Sigmoid colon (tissue), 7 donors: Measurements from ENCODE around the gene PTRH1. TPM values are rescaled to one million over a fixed set of nuclear protein-coding genes. Genes with fewer than 3 reads are reported as not detected.

Experiments
- DNase-seq: peaks from one replicate; pipeline ENCODE4 v3.0.0-alpha.2; 2019
- H3K27ac ChIP-seq, 4 donors: fragments of 200-600 bp; sonication (generic); one replicate each; pipeline ENCODE4 v1.5.1; 2016 to 2019; ENCODE audit warnings: mild to moderate bottlenecking in 1 of 4
- H3K27me3 ChIP-seq, 3 donors: fragments of 200-600 bp; sonication (generic); one replicate each; pipeline ENCODE4 v1.5.1; 2019; ENCODE audit warnings: mild to moderate bottlenecking in 1 of 3
- H3K36me3 ChIP-seq, 4 donors: fragments of 200-600 bp; sonication (generic); one replicate each; pipeline ENCODE4 v1.5.1; 2016 to 2019
- H3K4me1 ChIP-seq, 4 donors: fragments of 200-600 bp; sonication (generic); one replicate each; pipeline ENCODE4 v1.5.1; 2017 to 2019
- H3K4me3 ChIP-seq, 4 donors: fragments of 200-600 bp; sonication (generic); one replicate each; pipeline ENCODE4 v1.5.1; 2017 to 2019; ENCODE audit warnings: mild to moderate bottlenecking in 2 of 4, moderate library complexity in 1 of 4
- H3K9me3 ChIP-seq, 4 donors: fragments of 200-600 bp in 3 of 4; sonication (generic) in 3 of 4; one replicate each; pipeline versions ENCODE4 v1.5.1 to v1.6.1; 2013 to 2019
- EP300 ChIP-seq, 4 donors: sonication (generic); formaldehyde crosslinking; IDR thresholded peaks; one replicate each; pipeline ENCODE4 v1.6.1; 2017; ENCODE audit warnings: antibody characterized with exemption in 4 of 4
- POLR2A ChIP-seq, 2 donors: fragments of 450-650 bp; IDR thresholded peaks; one replicate each; pipeline ENCODE4 v1.6.1; 2016; ENCODE audit warnings: antibody characterized with exemption in 2 of 2, mild to moderate bottlenecking in 2 of 2, moderate library complexity in 2 of 2
- POLR2AphosphoS5 ChIP-seq, 4 donors: sonication (generic); formaldehyde crosslinking; IDR thresholded peaks; one replicate each; pipeline ENCODE4 v1.6.1; 2017; ENCODE audit warnings: antibody characterized with exemption in 4 of 4
- WGBS, 2 donors: extraction: QIAGEN DNeasy Blood & Tissue Kit; methylation state at CpG; one replicate each; pipeline ENCODE4 v1.1.7; 2013; 5-methylcytosine and 5-hydroxymethylcytosine counted together
- intact Hi-C: fragments of 100-400 bp; cut with DNase I; formaldehyde crosslinking; loops from one replicate; pipeline ENCODE4 v1.15.1; 2023
- polyA plus RNA-seq, 3 donors: library from polyadenylated mRNA; stranded (reverse); fragments of 200-250 nt; gene quantifications; one replicate each; pipeline ENCODE4 v1.2.3, GENCODE V29; 2013
- total RNA-seq, 4 donors: library from RNA; depleted of rRNA; stranded (reverse); fragments of >200 nt; gene quantifications; one replicate each; pipeline ENCODE4 v1.1.0, GENCODE V29; 2016
- TF ChIP-seq, protein P1 (sequence below), 4 experiments: fragments of 450-650 bp in 3 of 4; fragments of 200-600 bp in 1 of 4; IDR thresholded peaks; one replicate each; pipeline ENCODE4 v1.5.1; 2016 to 2019; ENCODE audit warnings: antibody characterized with exemption in 4 of 4, mild to moderate bottlenecking in 3 of 4, moderate library complexity in 2 of 4
- donor health status: healthy with polysubstance abuse.
- donor health status: Bipolar disorder and iron deficiency.
- donor health status: healthy.

Gene PTRH1
- total and polyA plus RNA-seq, 7 donors = 8.9 to 25.8 (median 16.3) TPM

- Histone ChIP-seq H3K4me1 (no peaks in the 10 kb centered on the region), H3K27me3 (no peaks in the 10 kb centered on the region), H3K9me3 (no peaks in the 10 kb centered on the region), H3K36me3 (peaks cover 15 to 91% (median 34%) of the 10 kb centered on the region in 4 donors), H3K27ac (no peak overlapping the region), H3K4me3 (no peak overlapping the region)
- WGBS, 2 donors = 92% methylated on average over 5 of the region's 5 CpGs
- intact Hi-C loops = no loop called here
- no peak for TF ChIP-seq POLR2AphosphoS5 (IDR thresholded peaks at IDR 0.05)
- no peak for TF ChIP-seq POLR2A (IDR thresholded peaks at IDR 0.05)
- TF ChIP-seq, protein P1, sequence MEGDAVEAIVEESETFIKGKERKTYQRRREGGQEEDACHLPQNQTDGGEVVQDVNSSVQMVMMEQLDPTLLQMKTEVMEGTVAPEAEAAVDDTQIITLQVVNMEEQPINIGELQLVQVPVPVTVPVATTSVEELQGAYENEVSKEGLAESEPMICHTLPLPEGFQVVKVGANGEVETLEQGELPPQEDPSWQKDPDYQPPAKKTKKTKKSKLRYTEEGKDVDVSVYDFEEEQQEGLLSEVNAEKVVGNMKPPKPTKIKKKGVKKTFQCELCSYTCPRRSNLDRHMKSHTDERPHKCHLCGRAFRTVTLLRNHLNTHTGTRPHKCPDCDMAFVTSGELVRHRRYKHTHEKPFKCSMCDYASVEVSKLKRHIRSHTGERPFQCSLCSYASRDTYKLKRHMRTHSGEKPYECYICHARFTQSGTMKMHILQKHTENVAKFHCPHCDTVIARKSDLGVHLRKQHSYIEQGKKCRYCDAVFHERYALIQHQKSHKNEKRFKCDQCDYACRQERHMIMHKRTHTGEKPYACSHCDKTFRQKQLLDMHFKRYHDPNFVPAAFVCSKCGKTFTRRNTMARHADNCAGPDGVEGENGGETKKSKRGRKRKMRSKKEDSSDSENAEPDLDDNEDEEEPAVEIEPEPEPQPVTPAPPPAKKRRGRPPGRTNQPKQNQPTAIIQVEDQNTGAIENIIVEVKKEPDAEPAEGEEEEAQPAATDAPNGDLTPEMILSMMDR (IDR thresholded peaks at IDR 0.05) = no peak
- no peak for TF ChIP-seq EP300 (IDR thresholded peaks at IDR 0.05)
- DNase-seq = no peak
These were observed 31.7 kb downstream of the PTRH1 start for GRCh38 chr9:127683723-127684122.

DNA sequence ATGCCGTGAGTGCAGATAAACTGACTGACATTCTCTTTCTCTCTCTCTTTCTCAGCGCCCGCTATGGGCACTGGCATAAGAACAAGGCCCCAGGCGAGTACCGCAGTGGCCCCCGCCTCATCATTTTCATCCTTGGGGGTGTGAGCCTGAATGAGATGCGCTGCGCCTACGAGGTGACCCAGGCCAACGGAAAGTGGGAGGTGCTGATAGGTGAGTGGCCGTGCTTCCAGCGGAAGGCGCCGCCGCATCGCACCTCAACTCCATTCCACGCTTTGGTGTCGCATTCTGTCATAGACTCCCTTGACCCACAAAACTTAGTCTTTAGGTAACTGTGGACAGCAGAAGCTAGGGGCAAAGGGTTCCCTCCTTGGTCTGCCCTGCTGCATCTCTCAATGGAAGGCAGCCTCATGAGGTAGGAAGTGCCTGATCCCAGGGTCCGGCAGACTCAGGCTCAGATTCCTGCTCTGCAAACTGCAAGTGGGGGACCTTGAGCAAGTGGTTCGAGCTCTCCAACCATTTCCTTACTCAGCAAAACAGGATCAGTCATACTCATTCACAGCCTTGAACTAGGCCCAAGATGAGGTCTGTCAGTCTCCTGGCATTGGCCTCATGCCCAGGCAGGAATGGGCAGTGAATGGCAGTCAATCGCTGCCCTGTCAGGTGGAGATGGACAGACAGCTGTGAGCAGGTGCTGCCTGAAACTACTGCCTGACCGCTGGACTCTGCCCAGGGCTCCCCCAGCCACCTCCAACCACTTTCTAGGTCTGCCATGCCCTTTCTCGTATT lies 32.9 kb downstream of the PTRH1 start:
- no peaks in the 10 kb centered on the region for H3K4me1 ChIP-seq
- 91 to 95% methylated on average over 23 of the region's 23 CpGs for WGBS, 2 donors
- TF ChIP-seq, protein P1 (IDR thresholded peaks at IDR 0.05) = no peak
- H3K4me3 ChIP-seq = no peak overlapping the region
- peaks cover 22 to 88% (median 36%) of the 10 kb centered on the region in 4 donors for H3K36me3 ChIP-seq
- no peaks in the 10 kb centered on the region for H3K27me3 ChIP-seq
- no peaks in the 10 kb centered on the region for H3K9me3 ChIP-seq
- H3K27ac ChIP-seq = no peak overlapping the region
- intact Hi-C loops = no loop called here
- no peak for DNase-seq

DNA sequence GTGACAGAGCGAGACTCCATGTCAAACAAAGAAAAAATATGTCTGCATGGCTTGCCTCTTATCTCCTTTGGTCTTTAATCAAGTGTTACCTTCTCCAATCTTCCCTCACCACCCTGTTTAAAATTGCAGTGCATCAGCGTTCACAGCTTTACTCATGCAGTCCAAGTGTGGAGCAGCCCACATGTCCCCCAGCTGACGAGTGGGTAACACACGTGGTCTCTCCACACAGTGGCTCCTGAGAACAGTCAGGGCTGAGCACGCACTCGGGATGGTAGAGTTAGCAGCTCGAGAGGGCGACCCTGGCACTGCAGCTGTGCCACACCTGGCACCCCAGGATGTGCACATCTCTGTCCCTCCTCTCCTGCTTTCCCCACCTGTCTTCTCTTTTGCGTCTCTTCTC lies 34.6 kb downstream of the PTRH1 start:
- TF ChIP-seq POLR2AphosphoS5 (IDR thresholded peaks at IDR 0.05) = no peak
- TF ChIP-seq, protein P1 (IDR thresholded peaks at IDR 0.05) = no peak
- no peak for TF ChIP-seq POLR2A (IDR thresholded peaks at IDR 0.05)
- TF ChIP-seq EP300 (IDR thresholded peaks at IDR 0.05) = no peak
- no peak overlapping the region for H3K27ac ChIP-seq
- DNase-seq = no peak
- H3K27me3 ChIP-seq = no peaks in the 10 kb centered on the region
- intact Hi-C loops = no loop called here
- no peaks in the 10 kb centered on the region for H3K9me3 ChIP-seq
- H3K4me3 ChIP-seq = no peak overlapping the region
- no peaks in the 10 kb centered on the region for H3K4me1 ChIP-seq
- 91 to 92% methylated on average over 9 of the region's 9 CpGs for WGBS, 2 donors
- H3K36me3 ChIP-seq = peaks cover 18 to 91% (median 36%) of the 10 kb centered on the region in 4 donors

DNA sequence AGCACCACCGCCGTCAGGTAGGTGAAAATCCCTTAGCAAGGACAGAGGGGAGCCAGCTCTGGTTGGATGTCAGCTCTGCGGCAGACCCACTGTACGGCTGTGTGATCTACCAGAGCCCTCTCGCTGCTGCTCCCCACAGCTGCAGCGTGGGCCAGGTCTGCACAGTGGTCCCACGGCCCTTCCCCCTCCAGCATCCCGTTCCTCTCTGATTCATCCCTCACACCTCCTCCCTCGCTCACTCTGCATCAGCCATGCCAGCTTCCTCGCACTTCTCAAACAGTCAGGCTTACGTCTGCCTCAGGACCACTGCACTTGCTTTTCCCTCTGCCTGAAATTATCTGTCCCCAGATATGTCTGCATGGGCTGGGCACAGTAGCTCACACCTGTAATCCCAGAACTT lies 35.2 kb downstream of the PTRH1 start:
- intact Hi-C loops = no loop called here

More for the DNA sequence above, 35.2 kb downstream of the PTRH1 start:
- Histone ChIP-seq H3K4me1 (no peaks in the 10 kb centered on the region), H3K36me3 (peaks cover 18 to 94% (median 36%) of the 10 kb centered on the region in 4 donors), H3K9me3 (no peaks in the 10 kb centered on the region), H3K27me3 (no peaks in the 10 kb centered on the region), H3K4me3 (no peak overlapping the region), H3K27ac (no peak overlapping the region)
- no peak for DNase-seq
- 91 to 92% methylated on average over 11 of the region's 11 CpGs for WGBS, 2 donors
- TF ChIP-seq, protein P1 (IDR thresholded peaks at IDR 0.05) = no peak
- no peak for TF ChIP-seq POLR2A (IDR thresholded peaks at IDR 0.05)
- no peak for TF ChIP-seq POLR2AphosphoS5 (IDR thresholded peaks at IDR 0.05)
- no peak for TF ChIP-seq EP300 (IDR thresholded peaks at IDR 0.05)
